Lung (tissue), 12 donors: Measurements from ENCODE around the gene BCAP29. TPM values are rescaled to one million over a fixed set of nuclear protein-coding genes. Genes with fewer than 3 reads are reported as not detected.

Experiments used
- ATAC-seq: fragments of 200-7000 bp; cut with Tn5 transposase; one replicate; pipeline ENCODE4 v1.9.1; 2020; ENCODE audit warnings: moderate number of reproducible peaks; ENCODE audit not compliant: insufficient read depth, low FRiP score
- DNase-seq, 3 donors: peaks; one replicate each; pipeline ENCODE4 v3.0.0-alpha.2; 2013 to 2017
- H3K27ac ChIP-seq, 2 donors: one replicate each; pipeline ENCODE4 v1.5.1; 2013; ENCODE audit warnings: mild to moderate bottlenecking in 2 of 2, moderate library complexity in 2 of 2, control low read depth in 1 of 2, inconsistent platforms in 1 of 2, low read depth in 1 of 2, low read length in 1 of 2
- H3K27me3 ChIP-seq, 3 donors: one replicate each; pipeline ENCODE4 v1.5.1; 2013; ENCODE audit warnings: low read length in 2 of 3; ENCODE audit not compliant: control insufficient read depth in 3 of 3, insufficient read depth in 3 of 3
- H3K36me3 ChIP-seq, 4 donors: one replicate each; pipeline ENCODE4 v1.5.1; 2013; ENCODE audit warnings: low read length in 4 of 4, mild to moderate bottlenecking in 1 of 4, moderate library complexity in 1 of 4; ENCODE audit not compliant: control insufficient read depth in 4 of 4, insufficient read depth in 4 of 4
- H3K4me1 ChIP-seq, 5 donors: one replicate each; pipeline ENCODE4 v1.5.1; 2013; ENCODE audit warnings: low read length in 5 of 5, mild to moderate bottlenecking in 2 of 5, moderate library complexity in 1 of 5; ENCODE audit not compliant: control insufficient read depth in 5 of 5, insufficient read depth in 5 of 5
- H3K4me3 ChIP-seq: one replicate; pipeline ENCODE4 v1.5.1; 2013; ENCODE audit warnings: mild to moderate bottlenecking, control low read depth, moderate library complexity
- H3K9ac ChIP-seq, 2 donors: one replicate each; pipeline ENCODE4 v1.5.1; 2013; ENCODE audit warnings: low read length in 2 of 2, control low read depth in 1 of 2; ENCODE audit not compliant: insufficient read depth in 1 of 2
- H3K9me3 ChIP-seq, 4 donors: one replicate each; pipeline ENCODE4 v1.5.1; 2013; ENCODE audit warnings: low read length in 3 of 4, mild to moderate bottlenecking in 1 of 4, moderate library complexity in 1 of 4; ENCODE audit not compliant: control insufficient read depth in 4 of 4, insufficient read depth in 3 of 4
- CTCF ChIP-seq: IDR thresholded peaks from 2 replicates; pipeline ENCODE4 v1.5.1; 2012; ENCODE audit warnings: mild to moderate bottlenecking; ENCODE audit errors: control extremely low read depth, extremely low read depth
- whole genome bisulfite sequencing, 2 donors: extraction: QIAGEN DNeasy Blood & Tissue Kit; methylation state at CpG; one replicate each; pipeline ENCODE4 v1.1.7; 2013; 5-methylcytosine and 5-hydroxymethylcytosine counted together
- polyA plus RNA-seq, 2 donors: library from polyadenylated mRNA; stranded (reverse); fragments of 200-250 nt; gene quantifications; one replicate each; pipeline ENCODE4 v1.2.1, GENCODE V29; 2013
- total RNA-seq, 2 donors: library from RNA; depleted of rRNA in 1 of 2; stranded (reverse); fragments of >200 nt in 1 of 2; gene quantifications; one replicate each; pipeline ENCODE4 v1.2.1, GENCODE V29; 2014 to 2021
- donor health status: control.
- donor health status: control.
- donor health status: Bipolar disorder and iron deficiency.
- donor health status: healthy.
- donor health status: DM: yes; HTN: yes; CAD: no.

BCAP29 gene
- total and polyA plus RNA-seq, 4 donors, result 49.0 to 109 (median 50.4) TPM

- H3K4me1 ChIP-seq, result peaks cover 0 to 16% (median 12%) of the 10 kb centered on the region in 5 donors
- no peak overlapping the region for H3K27ac ChIP-seq
- no peaks in the 10 kb centered on the region for H3K27me3 ChIP-seq
- no peak overlapping the region for H3K9ac ChIP-seq
- no peaks in the 10 kb centered on the region for H3K9me3 ChIP-seq
- no peak overlapping the region for H3K4me3 ChIP-seq
- DNase-seq, result no peak
- peaks cover 0 to 8% (median 4%) of the 10 kb centered on the region in 4 donors for H3K36me3 ChIP-seq
- ATAC-seq, result no peak
- WGBS, 2 donors, result 99 to 100% methylated on average over 1 of the region's 1 CpG
- TF ChIP-seq CTCF, result no peak
Observed at GRCh38 chr7:107606303-107606702, 26.3 kb downstream of the BCAP29 start.

GRCh38 chr7:107609811-107610261 is 29.8 kb downstream of the BCAP29 start:
- Histone ChIP-seq H3K9me3 (no peaks in the 10 kb centered on the region), H3K36me3 (peaks cover 2 to 16% (median 13%) of the 10 kb centered on the region in 4 donors), H3K4me1 (peaks cover 0 to 16% (median 12%) of the 10 kb centered on the region in 5 donors), H3K9ac (peak overlapping the region in 1 of 2 donors; percentile 35), H3K27me3 (no peaks in the 10 kb centered on the region), H3K4me3 (no peak overlapping the region), H3K27ac (peak overlapping the region in 1 of 2 donors; percentile 80)
- 56 to 80% methylated on average over 4 of the region's 4 CpGs for WGBS, 2 donors
- peak in 2 of 3 donors; percentile 76 to 78 for DNase-seq
- no peak for TF ChIP-seq CTCF
- no peak for ATAC-seq

GRCh38 chr7:107610323-107610722 is 30.3 kb downstream of the BCAP29 start:
- no peaks in the 10 kb centered on the region for H3K9me3 ChIP-seq
- H3K27ac ChIP-seq, result peak overlapping the region in 1 of 2 donors; percentile 33
- H3K4me1 ChIP-seq, result peaks cover 0 to 16% (median 12%) of the 10 kb centered on the region in 5 donors
- DNase-seq (peak in 1 of 3 donors; percentile 88), ATAC-seq (no peak)
- H3K27me3 ChIP-seq, result no peaks in the 10 kb centered on the region
- H3K9ac ChIP-seq, result no peak overlapping the region
- no peak overlapping the region for H3K4me3 ChIP-seq
- 84 to 95% methylated on average over 1 of the region's 1 CpG for WGBS, 2 donors
- no peak for TF ChIP-seq CTCF
- peaks cover 2 to 18% (median 14%) of the 10 kb centered on the region in 4 donors for H3K36me3 ChIP-seq

- DNase-seq (no peak), ATAC-seq (no peak)
- 90 to 92% methylated on average over 1 of the region's 1 CpG for WGBS, 2 donors
- no peaks in the 10 kb centered on the region for H3K27me3 ChIP-seq
- no peak overlapping the region for H3K27ac ChIP-seq
- H3K9ac ChIP-seq, result no peak overlapping the region
- TF ChIP-seq CTCF, result no peak
- H3K9me3 ChIP-seq, result no peaks in the 10 kb centered on the region
- peaks cover 0 to 16% (median 12%) of the 10 kb centered on the region in 5 donors for H3K4me1 ChIP-seq
- H3K4me3 ChIP-seq, result no peak overlapping the region
- peaks cover 8 to 21% (median 18%) of the 10 kb centered on the region in 4 donors for H3K36me3 ChIP-seq
Observed at GRCh38 chr7:107613439-107613838, 33.4 kb downstream of the BCAP29 start.
